D341Med (cell line): ENCODE data around the gene WDR45B.

Experiments
- DNase-seq: peaks from one replicate; pipeline ENCODE4 v3.0.0; 2012; ENCODE audit warnings: low spot score

WDR45B gene

DNA sequence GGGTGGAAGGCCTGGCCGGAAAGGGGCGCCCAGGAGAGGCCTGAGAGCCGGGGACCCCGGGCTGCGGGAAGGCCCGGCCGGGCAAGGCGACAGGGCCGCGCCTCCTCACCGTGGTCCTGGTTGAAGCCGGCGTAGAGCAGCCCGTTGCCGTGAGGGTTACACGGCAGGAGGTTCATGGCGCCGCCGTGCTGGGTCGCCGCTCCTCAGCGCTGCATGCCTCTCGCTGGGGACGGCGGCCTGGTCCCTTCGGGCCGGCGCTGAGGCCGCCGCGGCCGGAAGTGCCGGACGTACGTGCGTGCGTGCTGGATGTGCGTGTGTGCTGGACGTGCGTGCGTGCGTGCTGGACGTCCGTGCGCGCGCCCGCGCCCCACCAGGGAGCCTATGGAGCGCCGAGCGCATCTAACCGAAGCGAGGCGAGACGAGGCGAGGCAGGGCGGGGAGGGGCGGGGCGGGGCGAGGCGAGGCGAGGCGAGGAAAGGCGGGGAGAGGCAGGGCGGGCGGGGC lies at the start of gene WDR45B:
Gene WDR45B, minus strand, starts transcription at position 280 of the 504 bp plus-strand sequence. Its CDS starts 104 bp downstream, at position 176.
- DNase-seq = peak; percentile 100

DNA sequence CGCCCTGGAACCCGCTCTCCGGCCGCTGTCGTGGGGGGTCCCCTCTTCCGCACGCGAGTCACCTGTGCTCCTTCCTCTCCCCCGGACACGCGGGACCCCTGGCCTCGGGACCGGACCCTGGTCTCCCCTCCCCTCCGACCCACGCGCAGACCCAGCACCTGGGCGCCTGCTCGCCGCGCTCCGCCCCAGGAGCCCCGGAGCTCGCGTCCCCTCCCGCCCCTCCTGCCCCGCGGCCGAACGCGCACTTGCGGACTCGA lies 49.5 kb upstream of the WDR45B start:
- DNase-seq = no peak

DNA sequence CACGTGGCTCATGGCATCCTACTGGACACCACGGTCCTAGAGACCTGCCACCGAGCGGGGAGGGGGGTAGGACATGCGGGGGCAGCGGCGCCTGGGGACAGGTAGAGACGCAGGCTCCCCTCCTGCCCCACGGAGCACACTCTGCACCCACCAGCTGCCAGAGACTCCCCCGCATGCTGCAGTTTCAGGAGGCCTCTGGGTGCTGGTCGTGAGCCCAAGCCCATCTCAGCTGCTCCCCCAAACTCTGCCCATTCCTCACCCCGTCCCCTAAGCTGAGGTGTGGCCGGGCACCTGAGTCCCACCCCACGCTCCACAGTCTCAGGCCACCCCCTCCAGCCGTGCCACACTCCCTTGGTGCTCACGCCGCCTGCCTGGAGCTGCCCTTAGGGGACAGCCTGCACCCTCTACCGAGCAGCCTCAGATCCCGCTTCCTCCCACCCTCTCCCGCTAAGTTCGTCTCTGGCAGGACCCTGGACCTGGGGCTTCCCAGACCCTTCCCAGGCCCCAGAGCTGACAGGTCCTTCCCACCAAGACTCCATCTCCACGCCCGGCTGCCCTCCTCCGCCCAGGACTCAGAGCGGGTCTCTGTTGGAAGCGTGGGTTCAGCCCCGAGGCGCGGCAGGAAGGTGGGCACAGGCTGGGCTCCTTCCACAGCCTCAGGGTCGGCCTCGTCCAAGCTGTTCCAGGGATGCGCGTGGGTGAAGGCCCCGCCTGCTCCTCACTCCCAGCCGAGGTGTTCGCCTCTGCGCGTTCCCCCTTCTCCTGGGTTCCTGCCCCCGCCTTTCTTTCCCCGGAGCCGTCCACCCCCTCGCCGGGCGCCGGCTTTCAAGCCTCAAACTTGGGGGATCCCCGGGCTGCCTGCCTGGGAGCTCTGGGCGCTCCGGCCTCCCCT lies 48.9 kb upstream of the WDR45B start:
- DNase-seq = peak; percentile 65

DNA sequence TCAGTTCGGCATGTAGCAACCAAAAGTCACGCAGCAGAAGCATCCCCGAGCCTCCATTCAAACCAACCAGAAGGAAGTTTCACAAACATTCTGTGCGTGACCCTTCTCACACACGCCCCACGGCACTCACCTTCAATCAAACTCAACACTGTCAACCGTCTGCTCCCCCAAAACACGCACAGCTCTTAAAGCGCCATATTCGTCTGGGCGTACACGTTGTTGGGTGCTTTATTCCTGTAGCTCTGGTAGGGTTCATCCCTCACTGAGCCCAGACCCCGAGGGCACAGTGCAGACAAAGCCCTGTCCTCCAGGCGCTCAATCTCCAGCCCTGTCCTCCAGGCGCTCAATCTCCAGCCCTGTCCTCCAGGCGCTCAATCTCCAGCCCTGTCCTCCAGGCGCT lies 48.0 kb upstream of the WDR45B start:
- peak; percentile 9 for DNase-seq

DNA sequence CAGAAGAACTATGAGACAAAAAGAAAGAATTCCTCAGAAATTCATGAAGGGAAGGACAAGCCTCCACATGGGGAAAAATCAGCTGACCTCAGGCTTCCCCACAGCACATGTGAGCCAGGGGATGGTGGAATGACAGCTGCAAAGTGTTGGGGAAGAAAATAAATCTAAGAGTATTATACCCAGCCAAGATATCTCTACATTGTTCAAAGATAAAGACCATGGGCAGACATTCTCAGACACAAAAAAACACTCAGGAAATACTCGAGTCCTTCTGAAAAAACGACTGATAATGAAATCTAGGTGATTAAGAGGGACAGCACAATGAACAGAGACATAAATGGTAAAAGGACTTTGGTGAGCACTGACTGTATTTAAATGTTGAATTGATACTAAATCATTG lies 46.4 kb upstream of the WDR45B start:
- no peak for DNase-seq

DNA sequence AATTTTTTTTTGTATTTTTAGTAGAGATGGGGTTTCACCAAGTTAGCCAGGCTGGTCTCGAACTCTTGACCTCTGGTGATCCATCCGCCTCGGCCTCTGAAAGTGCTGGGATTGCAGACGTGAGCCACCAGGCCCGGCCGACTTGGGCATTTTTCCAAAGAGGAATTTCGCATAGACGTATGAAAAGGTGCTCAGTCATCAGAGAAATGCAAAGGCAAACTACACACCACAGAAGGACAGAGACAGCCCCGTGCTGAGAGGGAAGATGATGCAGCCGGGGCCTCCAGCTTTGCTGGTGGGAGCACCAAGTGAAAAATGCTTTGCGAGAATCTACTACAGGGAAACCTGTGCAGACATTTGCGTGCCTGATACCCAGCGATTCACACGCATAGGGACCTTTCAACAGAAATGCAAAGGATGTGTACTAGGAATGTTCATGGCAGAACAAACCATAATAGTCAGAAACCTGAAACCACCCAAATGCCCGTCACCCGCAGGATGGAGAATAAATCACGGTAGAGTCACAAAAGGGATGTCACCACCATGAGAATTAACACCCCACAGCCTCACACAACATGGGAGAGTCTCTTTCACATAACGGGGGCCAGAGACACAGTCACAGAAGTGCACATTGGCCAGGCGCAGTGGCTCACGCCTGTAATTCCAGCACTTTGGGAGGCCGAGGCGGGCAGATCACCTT lies 45.1 kb upstream of the WDR45B start:
- DNase-seq = peak; percentile 26

DNA sequence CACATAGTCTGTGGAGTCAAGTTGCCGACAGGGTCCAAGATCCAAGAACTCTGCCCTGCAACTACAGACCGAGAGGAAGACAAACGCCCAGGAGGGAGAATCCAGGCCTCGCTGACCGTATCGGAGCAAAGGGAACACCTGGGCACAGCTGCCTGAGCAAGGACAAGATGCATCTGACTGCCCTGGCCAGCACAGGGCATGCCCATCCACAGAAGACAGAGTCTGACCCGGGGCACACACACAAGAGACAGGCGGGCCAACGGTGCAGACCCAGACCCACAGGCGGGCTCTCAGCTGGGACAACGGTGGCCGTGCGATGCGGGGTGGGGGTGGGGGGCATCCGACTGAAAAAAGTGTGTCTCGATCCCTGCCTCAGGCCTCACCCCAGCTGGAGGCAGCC lies 44.0 kb upstream of the WDR45B start:
- DNase-seq = peak; percentile 41

DNA sequence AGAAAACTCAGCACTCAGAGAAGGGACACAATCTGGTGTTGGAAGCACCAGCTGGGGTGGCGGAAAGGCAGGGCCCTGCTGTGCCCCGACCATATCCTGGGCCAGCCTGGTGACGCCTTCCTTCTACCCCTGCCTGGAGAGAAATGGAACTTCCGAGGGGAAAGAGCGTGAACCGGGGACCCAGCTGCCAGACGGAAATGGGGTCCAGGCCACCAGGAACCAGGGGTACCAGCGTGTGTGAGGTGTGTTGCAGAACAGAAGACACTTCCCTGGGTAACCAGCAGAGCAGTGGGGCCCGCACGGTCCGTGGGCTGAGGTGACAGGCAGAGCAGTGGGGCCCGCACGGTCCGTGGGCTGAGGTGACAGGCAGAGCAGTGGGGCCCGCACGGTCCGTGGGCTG lies 43.5 kb upstream of the WDR45B start:
- peak; percentile 31 for DNase-seq

DNA sequence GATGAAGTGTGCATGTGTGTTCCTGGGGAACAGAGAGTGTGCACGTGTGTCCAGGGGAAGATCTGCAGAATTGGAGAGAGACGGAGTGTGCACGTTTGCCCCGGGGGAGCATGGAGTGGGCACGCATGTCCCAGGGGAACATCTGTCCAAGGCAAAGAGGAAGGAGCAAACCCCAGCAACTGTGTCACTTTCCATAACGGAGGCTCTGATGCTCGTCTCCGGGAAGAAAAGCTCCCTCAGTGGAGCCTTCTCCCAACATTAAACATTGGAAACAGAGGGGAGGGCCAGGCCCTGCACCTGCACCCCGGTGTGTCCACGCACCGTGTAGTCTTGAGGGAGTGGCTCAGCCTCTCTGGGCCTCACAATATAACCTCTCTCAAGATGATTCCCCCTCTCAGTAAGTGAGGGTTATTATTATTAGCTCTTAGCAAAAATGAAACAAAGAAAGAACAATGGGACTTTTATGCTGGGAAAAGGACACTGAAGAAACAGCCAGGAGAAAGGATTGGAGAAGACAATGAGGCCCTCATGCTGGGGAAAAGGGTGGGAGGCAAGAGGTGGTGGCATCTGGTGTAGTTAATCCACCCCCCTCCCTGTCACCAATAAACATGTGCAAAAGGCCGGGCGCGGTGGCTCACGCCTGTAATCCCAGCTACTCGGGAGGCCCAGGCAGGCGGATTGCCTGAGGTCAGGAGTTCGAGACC lies 42.7 kb upstream of the WDR45B start:
- DNase-seq = peak; percentile 54

DNA sequence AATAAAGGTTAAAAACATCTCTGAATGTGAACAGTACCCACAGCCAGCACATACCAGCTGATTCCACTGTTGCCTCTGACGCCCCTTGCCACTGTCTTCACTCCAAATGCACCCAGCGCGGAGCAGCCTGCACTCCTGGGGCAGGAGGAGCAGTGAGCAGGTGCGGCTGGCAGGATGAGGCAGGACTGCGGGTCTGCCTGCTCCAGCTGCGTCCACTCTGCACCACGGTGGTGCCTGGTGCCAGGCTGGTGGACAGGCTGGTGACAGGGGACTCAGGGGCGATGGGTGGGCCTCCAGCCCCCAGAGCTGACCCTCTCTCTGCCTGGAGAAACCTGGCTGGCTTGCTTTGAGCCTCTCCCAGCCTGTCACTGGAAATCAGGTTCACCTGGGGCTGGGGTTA lies 40.8 kb upstream of the WDR45B start:
- peak; percentile 41 for DNase-seq

DNA sequence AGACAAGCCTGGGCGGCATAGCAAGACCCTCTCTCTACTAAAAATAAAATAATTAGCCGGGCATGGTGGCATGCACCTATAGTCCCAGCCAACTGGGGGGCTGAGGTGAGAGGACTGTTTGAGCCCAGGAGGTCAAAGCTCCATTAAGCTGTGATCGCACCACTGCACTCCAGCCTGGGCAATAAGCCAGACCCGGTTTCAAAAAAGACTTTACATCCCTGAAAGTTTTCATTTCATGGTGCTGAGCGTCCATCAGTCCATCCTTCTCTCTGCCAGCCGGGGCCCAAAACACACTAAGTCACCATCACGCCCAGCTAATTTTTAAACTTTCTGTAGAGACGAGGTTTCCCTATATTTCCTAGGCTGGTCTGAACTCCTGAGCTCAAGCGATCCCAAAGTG lies 39.6 kb upstream of the WDR45B start:
- no peak for DNase-seq

DNA sequence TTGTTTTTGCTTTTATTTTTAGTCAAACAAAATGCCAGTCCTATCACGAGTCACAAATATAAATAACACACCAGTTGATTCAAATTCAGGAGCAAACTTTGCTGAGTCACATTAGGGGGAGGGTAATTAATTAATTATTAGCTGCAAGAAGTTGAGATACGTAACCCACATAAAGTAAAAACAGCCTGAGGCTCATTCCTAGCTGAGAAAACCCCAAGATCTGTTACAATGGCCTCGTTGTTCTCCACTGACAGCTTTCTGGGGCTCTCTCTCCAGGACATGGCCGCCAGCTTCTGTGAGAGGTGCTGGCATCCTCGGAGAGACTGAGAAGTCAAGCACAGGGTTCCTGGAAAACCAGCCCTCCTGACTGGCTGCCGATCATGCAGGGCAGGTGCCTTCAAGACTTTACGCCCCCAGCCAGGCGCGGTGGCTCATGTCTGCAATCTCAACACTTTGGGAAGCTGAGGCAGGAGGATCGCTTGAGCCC lies 39.2 kb upstream of the WDR45B start:
- peak; percentile 26 for DNase-seq

DNA sequence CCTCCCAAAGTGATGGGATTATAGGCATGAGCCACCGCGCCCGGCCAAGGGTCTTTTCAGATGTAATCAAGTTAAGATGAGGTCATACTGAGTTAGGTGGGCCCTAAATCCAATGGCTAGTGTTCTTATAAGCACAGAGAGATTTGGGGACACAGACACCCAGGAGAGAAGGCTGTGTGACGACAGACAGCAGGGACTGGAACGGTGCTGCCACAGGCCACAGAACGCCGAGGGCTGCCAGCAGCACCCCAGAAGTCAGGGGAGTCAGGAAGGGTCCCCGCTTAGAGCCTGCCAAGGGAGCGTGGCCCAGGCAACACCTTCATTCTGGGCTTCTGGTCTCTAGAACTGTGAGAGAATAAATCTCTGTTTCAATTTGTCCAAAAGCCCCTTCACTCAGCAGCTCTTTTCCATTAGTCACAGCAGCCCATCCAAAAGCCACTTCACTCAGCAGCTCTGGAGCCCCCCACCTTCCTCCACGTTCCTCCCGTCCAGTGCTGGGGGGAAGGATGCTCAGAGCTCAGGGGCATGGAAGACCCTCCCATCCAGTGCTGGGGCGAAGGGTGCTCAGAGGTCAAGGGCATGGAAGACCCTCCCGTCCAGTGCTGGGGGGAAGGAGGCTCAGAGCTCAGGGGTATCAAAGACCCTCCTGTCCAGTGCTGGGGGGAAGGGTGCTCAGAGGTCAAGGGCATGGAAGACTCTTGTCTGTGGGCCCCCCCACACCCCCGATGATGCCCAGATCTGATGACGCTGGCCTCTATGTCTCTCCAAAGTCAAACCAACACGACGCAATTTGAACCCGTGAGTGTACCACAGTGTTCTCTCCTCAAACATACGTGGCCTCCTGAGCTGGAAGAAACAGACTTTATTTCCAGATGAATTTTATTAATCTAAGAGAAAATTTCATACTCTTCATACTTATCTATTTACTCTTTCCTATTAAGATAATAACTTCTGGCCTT lies 38.4 kb upstream of the WDR45B start:
- DNase-seq = peak; percentile 29

DNA sequence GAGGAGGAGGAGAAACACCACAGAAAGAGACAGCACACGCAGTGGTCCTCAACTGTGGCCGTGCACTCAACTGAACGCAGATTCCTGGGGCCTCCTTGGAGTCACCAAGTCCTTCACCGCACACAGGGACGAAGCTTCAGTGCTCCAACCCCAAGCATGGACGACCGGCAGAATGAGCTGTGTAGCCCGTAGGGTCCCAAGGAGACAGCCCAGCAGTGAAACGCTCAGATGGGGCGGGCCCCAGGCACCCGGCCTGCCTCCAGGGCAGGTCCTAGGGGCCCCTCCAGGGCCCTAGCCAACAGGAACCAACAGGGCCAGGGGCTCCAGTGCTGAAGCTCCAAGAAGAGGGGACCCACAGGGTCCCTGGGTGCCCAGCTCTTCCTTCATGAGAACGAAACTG lies 37.0 kb upstream of the WDR45B start:
- peak; percentile 37 for DNase-seq

DNA sequence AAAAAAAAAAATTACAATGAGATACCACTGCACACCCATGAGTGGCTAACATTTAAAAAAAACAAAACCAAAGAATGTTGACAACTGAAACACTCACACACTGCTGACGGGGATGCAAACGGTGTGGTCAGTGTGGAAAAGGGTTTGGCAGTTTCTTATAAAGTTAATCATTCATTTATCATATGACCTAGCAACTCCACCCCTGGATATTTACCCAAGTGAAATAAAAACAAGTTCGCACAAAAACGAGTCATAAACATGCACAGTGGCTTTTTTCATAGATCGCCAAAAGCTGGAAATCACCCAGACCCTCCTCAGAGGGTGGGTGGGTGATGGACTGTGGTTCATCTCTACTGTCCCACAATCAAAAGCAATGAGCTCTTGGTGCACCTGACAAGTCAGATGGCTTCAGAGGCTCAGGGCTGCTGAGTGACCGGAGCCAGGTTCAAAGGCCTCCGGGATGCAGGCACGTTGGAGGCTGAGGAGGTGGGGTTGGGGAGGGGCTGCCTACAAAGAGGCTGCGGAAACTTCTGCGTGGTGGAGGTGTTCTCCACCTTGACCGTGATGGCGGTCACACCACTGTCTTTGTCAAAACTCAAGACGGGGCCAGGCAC lies 36.1 kb upstream of the WDR45B start:
- DNase-seq = peak; percentile 31

DNA sequence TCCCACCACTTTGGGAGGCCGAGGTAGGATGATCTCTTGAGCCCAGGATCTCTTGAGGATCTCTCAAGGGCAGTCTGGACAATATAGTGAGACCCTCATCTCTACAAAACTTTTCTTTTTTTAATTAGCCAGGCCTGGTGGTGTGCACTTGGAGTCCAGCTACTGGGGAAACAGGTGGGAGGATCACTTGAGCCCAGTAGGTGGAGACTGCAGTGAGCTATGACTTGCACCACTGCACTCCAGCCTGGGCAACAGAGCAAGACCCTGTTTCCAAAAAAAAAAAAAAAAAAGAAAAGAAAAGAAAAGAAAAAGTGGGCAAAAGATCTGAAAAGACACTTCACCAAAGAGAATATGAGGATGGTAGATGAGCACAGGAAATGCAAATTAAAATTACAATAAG lies 35.3 kb upstream of the WDR45B start:
- DNase-seq = no peak

DNA sequence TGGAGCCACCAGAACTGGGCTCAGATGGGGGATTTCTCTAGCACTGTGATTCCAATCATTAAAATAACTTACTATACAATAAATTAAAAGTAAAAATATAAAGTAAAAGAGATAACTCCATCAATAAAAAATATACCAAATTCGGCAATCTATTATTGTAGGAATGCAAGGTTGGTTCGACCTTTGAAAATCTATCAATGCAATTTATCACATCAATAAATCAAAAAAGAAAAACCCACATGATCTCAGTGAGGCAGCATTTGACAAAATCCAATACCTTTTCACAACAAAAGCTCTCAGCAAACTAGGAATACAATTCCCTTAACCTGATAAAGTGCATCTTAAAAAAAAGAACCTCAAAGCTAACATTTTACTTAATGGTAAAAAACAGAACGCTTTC lies 33.3 kb upstream of the WDR45B start:
- DNase-seq = no peak

DNA sequence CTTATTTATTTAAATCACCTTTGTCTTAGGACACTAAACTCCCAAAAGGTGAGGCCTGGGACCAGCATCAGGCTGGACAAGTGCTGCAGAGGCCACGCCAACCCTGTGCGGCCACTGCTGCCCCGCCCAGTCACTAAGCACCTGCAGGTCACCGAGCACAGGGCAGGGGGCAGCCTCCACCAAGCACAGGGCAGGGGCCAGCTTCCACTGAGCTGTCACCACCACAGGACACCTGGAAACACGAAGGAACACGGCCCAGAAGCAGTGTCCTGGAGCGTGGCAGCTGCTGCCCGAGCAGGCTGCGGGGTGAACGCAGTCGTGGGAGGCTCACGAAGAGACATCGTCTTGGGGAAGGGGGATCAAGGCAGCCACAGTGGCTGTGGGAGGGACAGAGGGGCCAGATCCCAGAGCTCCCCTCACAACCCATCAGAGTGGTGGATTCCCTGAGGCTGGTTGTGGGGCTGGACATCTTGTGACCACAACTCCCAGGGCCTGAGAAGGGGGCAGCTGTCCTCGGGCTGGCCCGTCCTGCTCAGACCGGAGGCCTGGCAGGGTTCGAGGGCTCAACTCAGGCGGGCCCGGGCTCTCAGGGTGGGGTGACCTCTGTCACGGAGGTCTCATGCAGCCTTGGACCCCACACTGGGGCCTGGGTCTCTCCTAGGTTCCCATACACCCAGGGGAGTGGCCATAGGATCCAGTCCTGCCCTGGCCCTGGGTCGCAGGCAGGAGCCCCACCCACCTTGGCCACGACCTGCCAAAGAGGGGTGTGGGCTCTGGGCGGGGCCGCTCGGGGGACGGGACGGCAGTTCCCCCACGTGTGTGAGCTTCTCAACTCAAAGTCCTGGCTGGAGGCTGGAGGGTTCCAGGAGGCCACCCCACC lies 31.6 kb upstream of the WDR45B start:
- DNase-seq = peak; percentile 53

DNA sequence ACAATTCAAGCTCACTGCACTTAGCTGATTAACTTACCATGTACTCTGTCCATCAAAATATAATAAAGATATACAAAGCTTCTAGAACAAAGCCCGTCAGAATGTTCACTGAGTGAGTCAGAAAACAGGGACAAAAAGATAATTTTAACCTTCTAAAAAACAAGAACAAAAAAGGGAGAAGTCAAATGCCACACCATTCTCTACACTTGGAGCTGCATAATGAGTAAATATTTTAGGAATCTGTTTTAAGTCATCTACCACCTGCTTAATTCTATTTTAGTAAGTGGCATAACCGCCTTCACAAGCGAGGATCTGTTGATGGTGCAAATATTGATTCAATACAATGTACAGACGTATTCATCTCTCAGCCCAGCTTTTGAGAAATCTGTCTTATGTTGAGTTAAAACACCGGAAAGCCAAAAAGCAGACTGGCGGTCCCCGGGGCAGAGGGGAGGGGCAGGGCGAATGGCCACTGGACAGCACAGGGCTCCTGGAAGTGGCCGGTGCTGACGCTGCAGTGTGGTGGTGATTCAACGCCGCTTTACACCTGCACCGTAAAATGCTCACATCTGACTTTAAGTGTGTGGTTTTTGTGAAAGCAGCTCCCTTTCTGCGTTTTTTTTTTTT lies 30.1 kb upstream of the WDR45B start:
- peak; percentile 31 for DNase-seq
